Neural cell (in vitro differentiated cells): ENCODE results near the gene AGBL4.

ENCODE experiments used
- EP300 ChIP-seq: fragments of 450-650 bp; conservative IDR thresholded peaks from 2 replicates; pipeline ENCODE4 v1.6.1; 2014; ENCODE audit warnings: antibody characterized with exemption, mild to moderate bottlenecking, moderate library complexity; ENCODE audit not compliant: poor library complexity, severe bottlenecking
- EZH2 ChIP-seq: fragments of 200-600, 300-800 bp; shearing (Covaris generic), sonication (generic); IDR thresholded peaks from 2 replicates; pipeline ENCODE4 v1.6.1; 2014; ENCODE audit warnings: antibody characterized with exemption, low read length, borderline replicate concordance, mild to moderate bottlenecking; ENCODE audit not compliant: insufficient read depth, poor library complexity, severe bottlenecking
- POLR2AphosphoS5 ChIP-seq: IDR thresholded peaks from 2 replicates; pipeline ENCODE4 v1.6.1; 2012
- RAD21 ChIP-seq: fragments of 450-650 bp; conservative IDR thresholded peaks from 2 replicates; pipeline ENCODE4 v1.6.1; 2014; ENCODE audit warnings: antibody characterized with exemption, mild to moderate bottlenecking, moderate library complexity
- SMC3 ChIP-seq: fragments of 450-650 bp; conservative IDR thresholded peaks from 2 replicates; pipeline ENCODE4 v1.6.1; 2014; ENCODE audit warnings: antibody characterized with exemption, mild to moderate bottlenecking, moderate library complexity; ENCODE audit not compliant: poor library complexity
- TAF1 ChIP-seq: IDR thresholded peaks from 2 replicates; pipeline ENCODE4 v1.6.1; 2012; ENCODE audit warnings: low read depth
- TF ChIP-seq, protein P1 (sequence below): fragments of 450-650 bp; IDR thresholded peaks from 2 replicates; pipeline ENCODE4 v1.5.1; 2014; ENCODE audit warnings: antibody characterized with exemption, mild to moderate bottlenecking, moderate library complexity; ENCODE audit not compliant: poor library complexity, severe bottlenecking
- TF ChIP-seq, protein P2 (sequence below): IDR thresholded peaks from 2 replicates; pipeline ENCODE4 v1.6.1; 2012; ENCODE audit warnings: borderline replicate concordance

DNA sequence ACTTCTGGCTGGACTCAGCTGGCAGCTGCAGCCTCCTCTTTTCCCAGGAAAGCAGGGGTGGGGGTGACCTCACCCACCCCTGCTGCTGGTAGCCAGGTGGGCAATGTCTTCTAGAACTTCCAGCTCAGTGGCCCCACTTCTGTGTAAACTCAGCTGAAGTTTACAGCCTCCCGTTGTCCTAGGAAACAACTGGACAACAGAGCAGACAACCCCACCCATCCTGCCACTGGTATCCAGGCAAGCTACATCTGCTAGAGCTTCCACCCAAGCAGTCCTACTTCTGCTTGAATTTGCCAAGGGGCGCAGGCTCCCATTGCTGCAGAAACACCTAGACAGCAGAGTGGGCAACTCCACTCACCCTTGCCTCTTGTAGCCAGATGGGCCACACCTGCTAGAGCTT lies 937.4 kb downstream of the AGBL4 start:
- TF ChIP-seq EZH2 (no peak), TAF1 (no peak), POLR2AphosphoS5 (no peak), EP300 (no peak), SMC3 (no peak), RAD21 (no peak)
- TF ChIP-seq, protein P1, sequence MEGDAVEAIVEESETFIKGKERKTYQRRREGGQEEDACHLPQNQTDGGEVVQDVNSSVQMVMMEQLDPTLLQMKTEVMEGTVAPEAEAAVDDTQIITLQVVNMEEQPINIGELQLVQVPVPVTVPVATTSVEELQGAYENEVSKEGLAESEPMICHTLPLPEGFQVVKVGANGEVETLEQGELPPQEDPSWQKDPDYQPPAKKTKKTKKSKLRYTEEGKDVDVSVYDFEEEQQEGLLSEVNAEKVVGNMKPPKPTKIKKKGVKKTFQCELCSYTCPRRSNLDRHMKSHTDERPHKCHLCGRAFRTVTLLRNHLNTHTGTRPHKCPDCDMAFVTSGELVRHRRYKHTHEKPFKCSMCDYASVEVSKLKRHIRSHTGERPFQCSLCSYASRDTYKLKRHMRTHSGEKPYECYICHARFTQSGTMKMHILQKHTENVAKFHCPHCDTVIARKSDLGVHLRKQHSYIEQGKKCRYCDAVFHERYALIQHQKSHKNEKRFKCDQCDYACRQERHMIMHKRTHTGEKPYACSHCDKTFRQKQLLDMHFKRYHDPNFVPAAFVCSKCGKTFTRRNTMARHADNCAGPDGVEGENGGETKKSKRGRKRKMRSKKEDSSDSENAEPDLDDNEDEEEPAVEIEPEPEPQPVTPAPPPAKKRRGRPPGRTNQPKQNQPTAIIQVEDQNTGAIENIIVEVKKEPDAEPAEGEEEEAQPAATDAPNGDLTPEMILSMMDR, result no peak
- TF ChIP-seq, protein P2, sequence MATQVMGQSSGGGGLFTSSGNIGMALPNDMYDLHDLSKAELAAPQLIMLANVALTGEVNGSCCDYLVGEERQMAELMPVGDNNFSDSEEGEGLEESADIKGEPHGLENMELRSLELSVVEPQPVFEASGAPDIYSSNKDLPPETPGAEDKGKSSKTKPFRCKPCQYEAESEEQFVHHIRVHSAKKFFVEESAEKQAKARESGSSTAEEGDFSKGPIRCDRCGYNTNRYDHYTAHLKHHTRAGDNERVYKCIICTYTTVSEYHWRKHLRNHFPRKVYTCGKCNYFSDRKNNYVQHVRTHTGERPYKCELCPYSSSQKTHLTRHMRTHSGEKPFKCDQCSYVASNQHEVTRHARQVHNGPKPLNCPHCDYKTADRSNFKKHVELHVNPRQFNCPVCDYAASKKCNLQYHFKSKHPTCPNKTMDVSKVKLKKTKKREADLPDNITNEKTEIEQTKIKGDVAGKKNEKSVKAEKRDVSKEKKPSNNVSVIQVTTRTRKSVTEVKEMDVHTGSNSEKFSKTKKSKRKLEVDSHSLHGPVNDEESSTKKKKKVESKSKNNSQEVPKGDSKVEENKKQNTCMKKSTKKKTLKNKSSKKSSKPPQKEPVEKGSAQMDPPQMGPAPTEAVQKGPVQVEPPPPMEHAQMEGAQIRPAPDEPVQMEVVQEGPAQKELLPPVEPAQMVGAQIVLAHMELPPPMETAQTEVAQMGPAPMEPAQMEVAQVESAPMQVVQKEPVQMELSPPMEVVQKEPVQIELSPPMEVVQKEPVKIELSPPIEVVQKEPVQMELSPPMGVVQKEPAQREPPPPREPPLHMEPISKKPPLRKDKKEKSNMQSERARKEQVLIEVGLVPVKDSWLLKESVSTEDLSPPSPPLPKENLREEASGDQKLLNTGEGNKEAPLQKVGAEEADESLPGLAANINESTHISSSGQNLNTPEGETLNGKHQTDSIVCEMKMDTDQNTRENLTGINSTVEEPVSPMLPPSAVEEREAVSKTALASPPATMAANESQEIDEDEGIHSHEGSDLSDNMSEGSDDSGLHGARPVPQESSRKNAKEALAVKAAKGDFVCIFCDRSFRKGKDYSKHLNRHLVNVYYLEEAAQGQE, result no peak
